Neural cell (in vitro differentiated cells): ENCODE results near the gene CTNNA1. TPM values are rescaled to one million over a fixed set of nuclear protein-coding genes. Genes with fewer than 3 reads are reported as not detected.

Experiments
- H2AFZ ChIP-seq: fragments of 200-600, 300-800 bp; sonication (generic), shearing (Covaris generic); 2 replicates; pipeline ENCODE4 v1.6.0; 2014; ENCODE audit warnings: low read depth, mild to moderate bottlenecking, antibody characterized with exemption, low read length, moderate library complexity
- H3F3A ChIP-seq: fragments of 200-600 bp; shearing (Covaris generic); 2 replicates; pipeline ENCODE4 v1.6.1; 2016; ENCODE audit warnings: mild to moderate bottlenecking, moderate library complexity, mixed read lengths, antibody characterized with exemption, low read length; ENCODE audit not compliant: insufficient read depth, poor library complexity, severe bottlenecking
- H3K27ac ChIP-seq: fragments of 200-600, 300-800 bp; sonication (generic), shearing (Covaris generic); 2 replicates; pipeline ENCODE4 v1.5.1; 2014; ENCODE audit warnings: mild to moderate bottlenecking, low read length, moderate library complexity
- H3K27me3 ChIP-seq: fragments of 300-800, 200-600 bp; sonication (generic), shearing (Covaris generic); 2 replicates; pipeline ENCODE4 v1.6.0; 2014; ENCODE audit warnings: mild to moderate bottlenecking, low read depth, low read length, moderate library complexity; ENCODE audit not compliant: insufficient read depth
- H3K36me3 ChIP-seq: fragments of 300-800, 200-600 bp; sonication (generic), shearing (Covaris generic); 2 replicates; pipeline ENCODE4 v1.5.1; 2014; ENCODE audit warnings: mild to moderate bottlenecking, antibody characterized with exemption, low read length, moderate library complexity; ENCODE audit not compliant: insufficient read depth
- H3K4me2 ChIP-seq: fragments of 300-800, 200-600 bp; sonication (generic), shearing (Covaris generic); 2 replicates; pipeline ENCODE4 v1.6.0; 2014; ENCODE audit warnings: mild to moderate bottlenecking, low read length
- H3K4me3 ChIP-seq: fragments of 300-800, 200-600 bp; sonication (generic), shearing (Covaris generic); 2 replicates; pipeline ENCODE4 v1.5.1; 2014; ENCODE audit warnings: mild to moderate bottlenecking, low read length, moderate library complexity
- H3K79me2 ChIP-seq: fragments of 200-600 bp; shearing (Covaris generic); replicated peaks from 2 replicates; pipeline ENCODE4 v1.6.0; 2014; ENCODE audit warnings: mild to moderate bottlenecking, low read length, moderate library complexity; ENCODE audit not compliant: insufficient read depth
- H3K9ac ChIP-seq: fragments of 300-800, 200-600 bp; sonication (generic), shearing (Covaris generic); 2 replicates; pipeline ENCODE4 v1.6.1; 2016; ENCODE audit warnings: mild to moderate bottlenecking, low read length, mixed read lengths
- H3K9me2 ChIP-seq: fragments of 200-600 bp; shearing (Covaris generic); 2 replicates; pipeline ENCODE4 v1.6.1; 2016; ENCODE audit warnings: mild to moderate bottlenecking, low read length, mixed read lengths; ENCODE audit not compliant: insufficient read depth
- H3K9me3 ChIP-seq: fragments of 200-600, 300-800 bp; sonication (generic), shearing (Covaris generic); 2 replicates; pipeline ENCODE4 v1.6.1; 2016; ENCODE audit warnings: mild to moderate bottlenecking, mixed run types, low read length, moderate library complexity, mixed read lengths
- H4K20me1 ChIP-seq: fragments of 200-600 bp; shearing (Covaris generic); 2 replicates; pipeline ENCODE4 v1.6.1; 2016; ENCODE audit warnings: mild to moderate bottlenecking, mixed run types; ENCODE audit not compliant: insufficient read depth
- EZH2 ChIP-seq: fragments of 200-600, 300-800 bp; shearing (Covaris generic), sonication (generic); IDR thresholded peaks from 2 replicates; pipeline ENCODE4 v1.6.1; 2014; ENCODE audit warnings: antibody characterized with exemption, low read length, borderline replicate concordance, mild to moderate bottlenecking; ENCODE audit not compliant: insufficient read depth, poor library complexity, severe bottlenecking
- MXI1 ChIP-seq: fragments of 450-650 bp; conservative IDR thresholded peaks from 2 replicates; pipeline ENCODE4 v1.6.1; 2014; ENCODE audit warnings: antibody characterized with exemption, mild to moderate bottlenecking; ENCODE audit not compliant: poor library complexity, severe bottlenecking
- POLR2AphosphoS5 ChIP-seq: IDR thresholded peaks from 2 replicates; pipeline ENCODE4 v1.6.1; 2012
- RAD21 ChIP-seq: fragments of 450-650 bp; conservative IDR thresholded peaks from 2 replicates; pipeline ENCODE4 v1.6.1; 2014; ENCODE audit warnings: antibody characterized with exemption, mild to moderate bottlenecking, moderate library complexity
- REST ChIP-seq: IDR thresholded peaks from 2 replicates; pipeline ENCODE4 v1.6.1; 2012; ENCODE audit warnings: borderline replicate concordance
- SMC3 ChIP-seq: fragments of 450-650 bp; conservative IDR thresholded peaks from 2 replicates; pipeline ENCODE4 v1.6.1; 2014; ENCODE audit warnings: antibody characterized with exemption, mild to moderate bottlenecking, moderate library complexity; ENCODE audit not compliant: poor library complexity
- TAF1 ChIP-seq: IDR thresholded peaks from 2 replicates; pipeline ENCODE4 v1.6.1; 2012; ENCODE audit warnings: low read depth
- polyA plus RNA-seq: library from polyadenylated mRNA; depleted of rRNA; stranded (reverse); fragments of >200 nt; gene quantifications from 2 replicates; pipeline ENCODE4 v1.2.3, GENCODE V29; 2014
- TF ChIP-seq, protein P1 (sequence below): fragments of 450-650 bp; IDR thresholded peaks from 2 replicates; pipeline ENCODE4 v1.5.1; 2014; ENCODE audit warnings: antibody characterized with exemption, mild to moderate bottlenecking, moderate library complexity; ENCODE audit not compliant: poor library complexity, severe bottlenecking

Gene CTNNA1
- polyA plus RNA-seq, 1 donor from 2014 or later = 87.9 TPM

DNA sequence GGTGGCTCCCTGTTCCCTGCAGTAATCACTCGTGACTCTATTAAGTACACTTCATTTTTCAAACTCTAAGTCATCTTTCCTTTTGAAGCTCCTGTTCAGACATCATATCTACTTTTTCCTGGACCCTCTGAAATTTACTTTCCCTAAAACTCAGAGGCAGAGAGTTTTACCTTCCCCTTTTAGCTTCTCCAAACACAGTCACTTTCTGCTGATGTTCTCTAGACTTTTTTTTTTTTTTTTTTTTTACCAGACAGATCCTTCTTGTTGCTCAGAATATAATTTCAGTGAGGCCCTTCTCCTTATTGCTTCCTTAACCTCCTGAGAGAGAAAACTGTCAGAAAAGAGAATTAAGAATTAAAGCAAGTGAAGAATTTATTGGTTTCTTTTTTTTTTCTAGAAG lies 208.5 kb downstream of the CTNNA1 start:
- H3K9me3 ChIP-seq = no peaks in the 10 kb centered on the region
- H4K20me1 ChIP-seq = no peaks in the 10 kb centered on the region
- no peaks in the 10 kb centered on the region for H3K36me3 ChIP-seq
- H3K9ac ChIP-seq = no peak overlapping the region
- H3K9me2 ChIP-seq = no peaks in the 10 kb centered on the region
- no peak overlapping the region for H2AFZ ChIP-seq
- H3F3A ChIP-seq = no peaks in the 10 kb centered on the region
- H3K79me2 ChIP-seq = no peaks in the 10 kb centered on the region
- no peak overlapping the region for H3K4me3 ChIP-seq
- TF ChIP-seq TAF1 (no peak), REST (no peak), SMC3 (no peak), EZH2 (no peak), POLR2AphosphoS5 (no peak), MXI1 (no peak)
- TF ChIP-seq, protein P1, sequence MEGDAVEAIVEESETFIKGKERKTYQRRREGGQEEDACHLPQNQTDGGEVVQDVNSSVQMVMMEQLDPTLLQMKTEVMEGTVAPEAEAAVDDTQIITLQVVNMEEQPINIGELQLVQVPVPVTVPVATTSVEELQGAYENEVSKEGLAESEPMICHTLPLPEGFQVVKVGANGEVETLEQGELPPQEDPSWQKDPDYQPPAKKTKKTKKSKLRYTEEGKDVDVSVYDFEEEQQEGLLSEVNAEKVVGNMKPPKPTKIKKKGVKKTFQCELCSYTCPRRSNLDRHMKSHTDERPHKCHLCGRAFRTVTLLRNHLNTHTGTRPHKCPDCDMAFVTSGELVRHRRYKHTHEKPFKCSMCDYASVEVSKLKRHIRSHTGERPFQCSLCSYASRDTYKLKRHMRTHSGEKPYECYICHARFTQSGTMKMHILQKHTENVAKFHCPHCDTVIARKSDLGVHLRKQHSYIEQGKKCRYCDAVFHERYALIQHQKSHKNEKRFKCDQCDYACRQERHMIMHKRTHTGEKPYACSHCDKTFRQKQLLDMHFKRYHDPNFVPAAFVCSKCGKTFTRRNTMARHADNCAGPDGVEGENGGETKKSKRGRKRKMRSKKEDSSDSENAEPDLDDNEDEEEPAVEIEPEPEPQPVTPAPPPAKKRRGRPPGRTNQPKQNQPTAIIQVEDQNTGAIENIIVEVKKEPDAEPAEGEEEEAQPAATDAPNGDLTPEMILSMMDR = no peak
- H3K4me2 ChIP-seq = no peak overlapping the region
- H3K27ac ChIP-seq = no peak overlapping the region
- H3K27me3 ChIP-seq = no peaks in the 10 kb centered on the region

DNA sequence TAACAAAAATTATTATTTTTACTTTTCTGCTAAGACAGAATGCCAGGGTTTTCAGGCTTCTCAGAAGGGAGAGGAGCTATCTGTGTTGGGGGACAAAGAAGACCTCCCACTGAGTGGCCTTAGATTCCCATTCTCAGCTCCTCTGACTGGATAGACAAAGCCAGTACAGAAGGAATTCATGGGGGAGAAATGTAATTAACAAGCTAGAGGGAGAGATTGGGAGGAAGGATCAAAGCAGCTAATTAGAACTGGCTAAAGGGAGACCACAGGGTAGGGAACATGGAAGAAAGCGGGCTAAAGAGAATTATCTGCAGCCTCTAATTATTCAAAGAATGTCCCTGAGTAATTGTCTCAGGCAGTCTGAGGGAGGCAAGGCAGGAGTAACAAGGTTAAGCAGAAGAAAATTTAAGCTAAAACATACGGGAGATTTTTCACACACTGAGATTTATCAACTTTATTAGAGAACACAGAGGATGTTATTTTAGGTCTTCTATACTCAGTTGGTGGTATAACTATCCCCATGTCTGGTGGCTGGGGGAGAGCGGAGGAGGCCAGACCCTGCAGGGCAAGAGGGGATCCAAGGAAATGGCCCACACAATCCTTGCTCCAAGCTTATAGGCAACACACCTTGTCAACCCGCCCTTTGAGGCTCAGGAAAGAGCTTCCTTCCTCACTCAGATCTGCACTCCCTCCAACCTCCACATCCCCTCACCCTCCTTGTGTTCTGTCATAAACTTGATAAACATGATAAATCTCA lies 209.6 kb downstream of the CTNNA1 start:
- no peaks in the 10 kb centered on the region for H3F3A ChIP-seq
- TF ChIP-seq REST = no peak
- TF ChIP-seq POLR2AphosphoS5 = no peak
- TF ChIP-seq RAD21 = no peak
- TF ChIP-seq, protein P1 = no peak
- no peak for TF ChIP-seq EZH2
- no peaks in the 10 kb centered on the region for H3K9me2 ChIP-seq
- no peaks in the 10 kb centered on the region for H3K79me2 ChIP-seq
- no peaks in the 10 kb centered on the region for H4K20me1 ChIP-seq
- H3K27ac ChIP-seq = no peak overlapping the region
- no peak overlapping the region for H2AFZ ChIP-seq
- no peaks in the 10 kb centered on the region for H3K36me3 ChIP-seq
- H3K4me2 ChIP-seq = no peak overlapping the region
- no peak overlapping the region for H3K9ac ChIP-seq
- no peaks in the 10 kb centered on the region for H3K27me3 ChIP-seq
- H3K4me3 ChIP-seq = no peak overlapping the region
- H3K9me3 ChIP-seq = no peaks in the 10 kb centered on the region
